COR-L47 (cell line): Measurements from ENCODE around the gene SLC25A13.
A peak's percentile ranks its signal among the peaks of the same experiment; 100 is the strongest.

Source experiments
- DNase-seq: peaks from one replicate; lab custom pipeline; 2025; lab: John Stamatoyannopoulos, UW

Gene SLC25A13

GRCh38 chr7:96093435-96093834, 228.5 kb downstream of the SLC25A13 start:
- DNase-seq = no peak

GRCh38 chr7:96090756-96091155, 231.1 kb downstream of the SLC25A13 start:
- DNase-seq = peak; percentile 60

GRCh38 chr7:96089511-96089910, 232.4 kb downstream of the SLC25A13 start:
- DNase-seq = no peak

- DNase-seq = peak; percentile 62
Measured at GRCh38 chr7:96088579-96088978, 233.3 kb downstream of the SLC25A13 start.

GRCh38 chr7:96085953-96086352, 235.9 kb downstream of the SLC25A13 start:
- DNase-seq = peak; percentile 58

GRCh38 chr7:96084881-96085553, 236.9 kb downstream of the SLC25A13 start:
- DNase-seq = peak; percentile 98

- DNase-seq = peak; percentile 76
Measured at GRCh38 chr7:96080027-96080426, 241.9 kb downstream of the SLC25A13 start.

GRCh38 chr7:96076350-96076707, 245.6 kb downstream of the SLC25A13 start:
- no peak for DNase-seq

GRCh38 chr7:96075510-96076349, 246.2 kb downstream of the SLC25A13 start:
- DNase-seq = peak; percentile 91

GRCh38 chr7:96074871-96075270, 247.0 kb downstream of the SLC25A13 start:
- no peak for DNase-seq
